IMR-90 (cell line): ENCODE results near the gene AP5B1.

ENCODE experiments used
- BHLHE40 ChIP-seq: fragments of 150-350 bp; IDR thresholded peaks from 2 replicates; pipeline ENCODE4 v1.6.1; 2016; ENCODE audit warnings: mild to moderate bottlenecking, low read depth, low read length
- CEBPB ChIP-seq: IDR thresholded peaks from 2 replicates; pipeline ENCODE4 v1.6.1; 2012; ENCODE audit warnings: low read depth, low read length, improper control_type of control experiment
- MAFK ChIP-seq: IDR thresholded peaks from 2 replicates; pipeline ENCODE4 v1.6.1; 2012; ENCODE audit warnings: low read depth, low read length, improper control_type of control experiment
- MAZ ChIP-seq: IDR thresholded peaks from 2 replicates; pipeline ENCODE4 v1.6.1; 2012; ENCODE audit warnings: low read depth, mild to moderate bottlenecking, low read length, improper control_type of control experiment, moderate library complexity, borderline replicate concordance
- POLR2A ChIP-seq: IDR thresholded peaks from 2 replicates; pipeline ENCODE4 v1.6.1; 2012; ENCODE audit warnings: mild to moderate bottlenecking, low read depth, low read length
- RAD21 ChIP-seq: IDR thresholded peaks from 2 replicates; pipeline ENCODE4 v1.6.1; 2012; ENCODE audit warnings: low read length, improper control_type of control experiment
- RCOR1 ChIP-seq: IDR thresholded peaks from 2 replicates; pipeline ENCODE4 v1.6.1; 2012; ENCODE audit warnings: mild to moderate bottlenecking, low read length, improper control_type of control experiment; ENCODE audit not compliant: insufficient replicate concordance
- RFX5 ChIP-seq: IDR thresholded peaks from 2 replicates; pipeline ENCODE4 v1.8.0; 2012; ENCODE audit warnings: low read depth, mild to moderate bottlenecking, low read length, moderate library complexity
- SMC3 ChIP-seq: fragments of 150-350 bp; IDR thresholded peaks from 2 replicates; pipeline ENCODE4 v1.6.1; 2016; ENCODE audit warnings: low read depth, mild to moderate bottlenecking, antibody characterized with exemption, low read length, moderate library complexity
- TF ChIP-seq, protein P1 (sequence below): conservative IDR thresholded peaks from 2 replicates; pipeline ENCODE4 v1.5.1; 2012; ENCODE audit warnings: mild to moderate bottlenecking, low read depth, low read length, improper control_type of control experiment
- TF ChIP-seq, protein P2 (sequence below): fragments of 150-350 bp; IDR thresholded peaks from 2 replicates; pipeline ENCODE4 v1.6.1; 2017; ENCODE audit warnings: mild to moderate bottlenecking, antibody characterized with exemption, low read length, low read depth

DNA sequence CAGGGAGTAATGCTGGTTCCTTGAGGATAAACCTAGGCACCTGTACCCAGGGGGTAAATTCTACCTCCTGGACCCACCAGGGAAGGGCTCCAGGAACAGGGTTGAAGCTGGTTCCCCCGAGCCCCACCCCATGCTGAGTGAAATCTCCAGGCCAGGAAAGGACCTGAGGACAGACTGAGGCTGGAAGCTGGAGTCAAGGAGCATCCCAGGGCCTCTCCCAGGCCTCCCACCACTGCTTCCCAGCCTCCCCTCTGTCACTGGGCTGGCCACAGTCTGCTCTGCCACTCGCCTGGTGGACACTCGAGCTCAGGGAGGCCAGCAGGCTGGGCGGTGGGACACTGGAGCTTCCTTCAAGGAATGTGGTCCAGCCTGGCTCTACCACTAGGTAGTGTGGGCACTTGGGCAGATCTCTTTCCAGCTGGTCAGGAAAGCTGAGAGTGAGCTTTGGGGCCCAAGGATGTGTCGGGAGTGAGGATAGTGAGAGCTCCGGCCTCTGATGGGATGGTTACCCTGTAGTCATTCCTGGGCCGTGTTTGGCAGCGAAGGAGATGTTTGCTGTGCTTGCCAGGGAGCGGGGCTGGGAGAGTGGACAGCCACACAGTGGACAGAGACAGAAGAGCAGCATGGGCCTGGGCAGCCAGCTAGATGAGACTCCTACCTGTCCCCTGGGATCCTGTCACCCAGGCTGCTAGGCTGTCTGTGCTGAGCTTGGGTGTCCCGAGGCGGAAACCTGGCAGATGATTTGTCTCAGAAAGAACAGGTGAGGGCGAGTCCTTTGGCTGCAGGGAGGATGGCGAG, 9.5 kb upstream of the AP5B1 start:
- TF ChIP-seq SMC3 (no peak), BHLHE40 (no peak), MAFK (no peak), MAZ (no peak), RFX5 (no peak), POLR2A (no peak), RCOR1 (no peak), CEBPB (no peak), RAD21 (no peak)
- TF ChIP-seq, protein P1, sequence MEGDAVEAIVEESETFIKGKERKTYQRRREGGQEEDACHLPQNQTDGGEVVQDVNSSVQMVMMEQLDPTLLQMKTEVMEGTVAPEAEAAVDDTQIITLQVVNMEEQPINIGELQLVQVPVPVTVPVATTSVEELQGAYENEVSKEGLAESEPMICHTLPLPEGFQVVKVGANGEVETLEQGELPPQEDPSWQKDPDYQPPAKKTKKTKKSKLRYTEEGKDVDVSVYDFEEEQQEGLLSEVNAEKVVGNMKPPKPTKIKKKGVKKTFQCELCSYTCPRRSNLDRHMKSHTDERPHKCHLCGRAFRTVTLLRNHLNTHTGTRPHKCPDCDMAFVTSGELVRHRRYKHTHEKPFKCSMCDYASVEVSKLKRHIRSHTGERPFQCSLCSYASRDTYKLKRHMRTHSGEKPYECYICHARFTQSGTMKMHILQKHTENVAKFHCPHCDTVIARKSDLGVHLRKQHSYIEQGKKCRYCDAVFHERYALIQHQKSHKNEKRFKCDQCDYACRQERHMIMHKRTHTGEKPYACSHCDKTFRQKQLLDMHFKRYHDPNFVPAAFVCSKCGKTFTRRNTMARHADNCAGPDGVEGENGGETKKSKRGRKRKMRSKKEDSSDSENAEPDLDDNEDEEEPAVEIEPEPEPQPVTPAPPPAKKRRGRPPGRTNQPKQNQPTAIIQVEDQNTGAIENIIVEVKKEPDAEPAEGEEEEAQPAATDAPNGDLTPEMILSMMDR, result no peak
- TF ChIP-seq, protein P2, sequence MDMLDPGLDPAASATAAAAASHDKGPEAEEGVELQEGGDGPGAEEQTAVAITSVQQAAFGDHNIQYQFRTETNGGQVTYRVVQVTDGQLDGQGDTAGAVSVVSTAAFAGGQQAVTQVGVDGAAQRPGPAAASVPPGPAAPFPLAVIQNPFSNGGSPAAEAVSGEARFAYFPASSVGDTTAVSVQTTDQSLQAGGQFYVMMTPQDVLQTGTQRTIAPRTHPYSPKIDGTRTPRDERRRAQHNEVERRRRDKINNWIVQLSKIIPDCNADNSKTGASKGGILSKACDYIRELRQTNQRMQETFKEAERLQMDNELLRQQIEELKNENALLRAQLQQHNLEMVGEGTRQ, result no peak
